Pancreas (tissue), 10 donors: ENCODE measurements around the gene HERC2. TPM values are rescaled to one million over a fixed set of nuclear protein-coding genes. Genes with fewer than 3 reads are reported as not detected.
"Not testable (repeated sequence)": the region's sequence is repeated elsewhere in the genome, so short reads cannot be mapped to it uniquely, and the experiment has no call there.

Experiments used
- ATAC-seq, 4 donors: fragments of 200-7000 bp; cut with Tn5 transposase; one replicate each; pipeline versions ENCODE4 v1.8.0 to v1.9.1; 2020; ENCODE audit warnings: mild to moderate bottlenecking in 4 of 4, moderate library complexity in 4 of 4
- DNase-seq, 6 donors: peaks; one replicate each; pipeline ENCODE4 v3.0.0-alpha.2; 2020
- FAIRE-seq: peaks from 2 replicates; lab custom pipeline; 2012; peaks lifted over from hg19 to GRCh38; lab: Jason Lieb, UNC
- H3K27ac ChIP-seq, 4 donors: fragments of 200-600 bp; sonication (generic); 1 replicate in 3 of 4; 2 replicates in 1 of 4; pipeline versions ENCODE4 v1.5.0 to v1.8.0; 2020
- H3K27me3 ChIP-seq, 4 donors: fragments of 200-600 bp; one replicate each; pipeline ENCODE4 v1.8.0; 2021
- H3K36me3 ChIP-seq, 3 donors: fragments of 200-600 bp; sonication (generic) in 1 of 3; one replicate each; pipeline versions ENCODE4 v1.5.0 to v1.8.0; 2020 to 2021
- H3K4me1 ChIP-seq, 3 donors: fragments of 200-600 bp; one replicate each; pipeline ENCODE4 v1.8.0; 2021
- H3K4me3 ChIP-seq, 4 donors: fragments of 200-600 bp; sonication (generic) in 2 of 4; one replicate each; pipeline versions ENCODE4 v1.5.0 to v1.8.0; 2020 to 2021
- H3K9me3 ChIP-seq, 4 donors: fragments of 200-600 bp; one replicate each; pipeline ENCODE4 v1.8.0; 2021
- WGBS, 2 donors: extraction: QIAGEN DNeasy Blood & Tissue Kit; methylation state at CpG; one replicate each; pipeline ENCODE4 v1.1.7; 2013; 5-methylcytosine and 5-hydroxymethylcytosine counted together
- intact Hi-C, 3 donors: fragments of 100-400 bp; cut with DNase I; formaldehyde crosslinking; loops; one replicate each; pipeline versions ENCODE4 v1.11.1 to v1.14.2; 2022
- polyA plus RNA-seq, 2 donors: library from polyadenylated mRNA; stranded (reverse); fragments of 200-250 nt; gene quantifications; one replicate each; pipeline ENCODE4 v1.2.3, GENCODE V29; 2013
- total RNA-seq, 6 donors: library from RNA; stranded (reverse); fragmentation: NEBNext Ultra II Directional in 4 of 6; extraction: Animal tissue kit (Norgen Biotek cat#: 25700) in 4 of 6; gene quantifications; one replicate each; pipeline versions ENCODE4 v1.2.1 to v1.2.4, GENCODE V29; 2021 to 2023
- donor health status: healthy with polysubstance abuse.
- donor health status: DM: no; HTN: no; CAD: no; lungs with moderate emphysema.
- donor health status: DM: no; HTN: no; CAD: no.
- donor health status: control.
- donor health status: control.
- donor health status: Bipolar disorder and iron deficiency.
- donor health status: DM: yes; HTN: yes; CAD: no.
- donor health status: DM: no; HTN: no; CAD: no.
- donor health status: DM: no; HTN: no; CAD: no.
- donor health status: DM: yes; HTN: yes; CAD: no.

Gene HERC2
- total RNA-seq, result 10 to 100 TPM; 23.7 to 38.7 (median 26.4) TPM
- 10 to 100 TPM; 24.0 to 30.5 TPM for polyA plus RNA-seq

DNA sequence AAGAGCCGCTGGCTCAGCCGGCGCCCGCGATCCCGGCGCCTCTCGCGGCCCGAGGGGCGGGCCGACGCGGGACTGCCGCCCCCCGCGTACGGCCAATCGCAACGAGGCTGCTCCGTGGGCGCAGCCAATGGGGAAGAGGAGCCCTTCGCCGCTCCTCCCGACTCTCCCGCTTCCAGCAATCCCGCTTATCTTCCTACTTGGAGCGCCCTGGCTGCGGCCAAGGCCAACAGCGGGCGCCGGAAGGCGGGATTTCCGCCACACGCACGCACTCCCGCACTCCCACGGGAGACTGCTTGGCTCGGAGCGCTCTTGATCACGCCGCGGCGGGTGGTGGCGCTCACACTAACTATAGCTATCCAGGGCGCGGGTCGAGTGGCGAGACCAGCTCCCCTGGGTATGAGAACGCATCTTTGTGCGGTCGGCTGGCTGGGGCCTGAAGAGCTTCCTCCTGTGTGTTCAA lies at the start of gene HERC2:
TSS of gene HERC2 (minus strand) at position 51 of the 460 bp plus-strand sequence. CDS start 746 bp downstream, outside the sequence.
- intact Hi-C loops, H3K36me3 ChIP-seq, H3K9me3 ChIP-seq, FAIRE-seq, H3K4me1 ChIP-seq, H3K27ac ChIP-seq, ATAC-seq, DNase-seq, H3K27me3 ChIP-seq: not testable (repeated sequence)
- H3K4me3 ChIP-seq, result peak within 1 kb of the TSS in 2 of 4 donors; percentile 23 to 30
- WGBS, 2 donors, result no CpG with 5 or more reads among the region's 52 CpGs

- not testable (repeated sequence) for H3K9me3 ChIP-seq
- peak in 2 of 6 donors; percentile 3 to 4 for DNase-seq
Observed at GRCh38 chr15:28365502-28365901, 43.5 kb upstream of the HERC2 start.

DNA sequence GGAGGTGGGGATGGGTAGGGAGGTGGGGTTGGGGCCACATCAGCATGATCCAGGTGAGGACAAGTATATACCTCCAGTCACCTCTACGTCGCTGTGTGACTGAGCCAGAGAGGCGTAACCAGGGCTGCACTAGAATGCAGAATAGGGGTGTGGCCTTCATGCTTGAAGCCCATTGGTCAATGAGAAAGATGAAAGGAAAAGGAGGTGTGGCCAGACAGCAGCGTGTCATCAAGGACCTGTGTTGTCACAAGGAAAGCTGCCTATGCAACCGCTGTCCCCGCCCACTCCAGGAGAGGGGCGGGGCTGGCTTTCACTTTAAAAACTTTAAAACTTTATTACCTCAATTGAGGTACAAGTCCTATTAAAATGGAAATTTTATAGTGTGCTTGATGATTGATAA lies 36.0 kb upstream of the HERC2 start, which contains the start of gene GOLGA6L24:
TSS of gene GOLGA6L24 (minus strand) at position 101 of the 400 bp plus-strand sequence. CDS start at position 40, 61 bp downstream.
- intact Hi-C loops, H3K27me3 ChIP-seq, H3K4me3 ChIP-seq, DNase-seq, H3K36me3 ChIP-seq, H3K4me1 ChIP-seq, ATAC-seq, H3K27ac ChIP-seq, FAIRE-seq, H3K9me3 ChIP-seq: not testable (repeated sequence)
- WGBS, 2 donors, result no CpG with 5 or more reads among the region's 7 CpGs

More at GRCh38 chr15:28365502-28365901, 43.5 kb upstream of the HERC2 start:
- ATAC-seq, H3K4me1 ChIP-seq, H3K27ac ChIP-seq, FAIRE-seq, H3K4me3 ChIP-seq, H3K36me3 ChIP-seq, intact Hi-C loops, H3K27me3 ChIP-seq: not testable (repeated sequence)
- 84 to 85% methylated on average over 8 to 13 of the region's 17 CpGs for WGBS, 2 donors

DNA sequence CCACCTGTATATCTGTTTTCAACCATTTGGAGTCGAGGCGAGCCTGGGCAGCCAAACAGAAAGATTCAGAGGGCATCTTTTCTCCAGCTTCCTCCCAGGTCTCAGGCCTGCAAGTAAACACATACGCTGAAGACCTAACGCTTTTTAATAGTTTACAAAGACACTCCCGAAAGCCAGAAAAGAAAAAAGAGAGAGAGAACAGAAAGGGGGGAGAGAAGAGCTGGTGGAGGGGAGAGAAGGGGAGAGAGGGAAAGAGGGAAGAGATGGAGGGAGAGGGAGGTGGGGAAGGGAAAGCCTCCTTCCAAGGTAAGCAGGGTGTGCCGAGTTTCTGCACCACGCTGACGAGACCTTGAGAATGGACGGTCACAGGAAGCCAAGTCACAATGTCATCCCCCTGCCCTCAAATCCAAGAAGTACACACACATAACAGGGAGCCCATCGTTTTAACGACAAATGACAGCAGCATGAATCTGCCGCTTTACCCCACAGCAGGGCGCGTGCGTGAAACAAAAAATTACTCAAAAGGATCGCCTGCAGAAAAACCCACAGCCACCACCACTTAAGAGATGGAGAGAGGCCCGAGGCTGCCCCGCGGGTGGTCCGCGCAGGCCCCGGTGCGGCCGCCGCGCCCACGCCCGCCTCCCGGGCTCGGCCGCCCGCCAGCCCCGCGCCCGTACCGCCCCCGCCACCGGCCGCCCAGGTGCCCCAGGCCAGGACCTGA lies 461 bp downstream of the HERC2 start:
- 0% methylated on average over 8 to 14 of the region's 39 CpGs for WGBS, 2 donors
- H3K9me3 ChIP-seq, FAIRE-seq, H3K27ac ChIP-seq, H3K36me3 ChIP-seq, H3K27me3 ChIP-seq, H3K4me1 ChIP-seq, intact Hi-C loops, ATAC-seq, DNase-seq: not testable (repeated sequence)
- H3K4me3 ChIP-seq, result peak overlapping the region in 2 of 4 donors; percentile 23 to 30

- peak; percentile 39 for FAIRE-seq
- intact Hi-C loops, H3K36me3 ChIP-seq, H3K27ac ChIP-seq, DNase-seq, ATAC-seq, H3K4me3 ChIP-seq, H3K9me3 ChIP-seq, H3K4me1 ChIP-seq, H3K27me3 ChIP-seq: not testable (repeated sequence)
- WGBS, 2 donors, result 95 to 100% methylated on average over 1 of the region's 1 CpG
Observed at GRCh38 chr15:28319725-28320124, 2.3 kb downstream of the HERC2 start.

DNA sequence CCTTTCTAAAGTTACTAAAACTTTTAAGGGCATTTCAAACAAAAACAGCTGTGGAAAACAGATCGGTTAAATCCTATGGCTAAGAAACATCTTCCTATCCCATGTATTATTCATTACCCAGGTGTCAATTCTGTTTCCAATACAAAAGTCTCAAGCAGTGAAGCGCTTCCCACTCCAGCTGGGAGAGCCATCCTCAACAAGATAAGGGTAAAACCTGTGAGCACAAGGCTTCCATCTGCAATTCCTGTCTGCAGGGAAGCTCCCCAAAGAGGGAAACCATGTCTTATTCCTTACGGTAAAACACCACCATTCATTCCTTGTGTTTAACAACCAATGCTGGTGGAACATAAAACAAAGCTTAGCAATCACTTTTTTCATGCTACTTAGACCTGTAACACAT lies 3.2 kb downstream of the HERC2 start:
- DNase-seq, H3K27ac ChIP-seq, H3K27me3 ChIP-seq, H3K4me1 ChIP-seq, H3K9me3 ChIP-seq, FAIRE-seq, ATAC-seq, H3K4me3 ChIP-seq, intact Hi-C loops, H3K36me3 ChIP-seq: not testable (repeated sequence)
- 100% methylated on average over 1 of the region's 3 CpGs; no CpG with 5 or more reads in 1 of the 2 donors for WGBS, 2 donors

DNA sequence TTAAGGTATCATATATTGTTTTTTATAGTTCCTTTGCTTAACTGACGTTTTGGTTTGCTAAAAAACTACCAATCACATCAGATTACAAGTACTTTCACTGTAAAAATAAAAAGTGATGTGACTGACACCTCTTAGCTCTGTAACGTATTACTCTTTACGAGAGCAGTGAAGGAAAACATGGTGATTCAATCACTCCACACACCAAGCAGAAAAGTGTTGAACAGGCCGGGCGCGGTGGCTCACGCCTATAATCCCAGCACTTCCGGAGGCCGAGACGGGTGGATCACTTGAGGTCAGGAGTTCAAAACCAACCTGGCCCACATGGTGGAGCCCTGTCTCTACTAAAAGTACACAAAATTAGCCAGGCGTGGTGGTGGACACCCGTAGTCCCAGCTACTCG lies 3.9 kb downstream of the HERC2 start:
- FAIRE-seq, H3K4me1 ChIP-seq, DNase-seq, ATAC-seq, H3K27ac ChIP-seq, H3K4me3 ChIP-seq, intact Hi-C loops, H3K27me3 ChIP-seq, H3K36me3 ChIP-seq, H3K9me3 ChIP-seq: not testable (repeated sequence)
- 94 to 95% methylated on average over 12 to 13 of the region's 13 CpGs for WGBS, 2 donors

DNA sequence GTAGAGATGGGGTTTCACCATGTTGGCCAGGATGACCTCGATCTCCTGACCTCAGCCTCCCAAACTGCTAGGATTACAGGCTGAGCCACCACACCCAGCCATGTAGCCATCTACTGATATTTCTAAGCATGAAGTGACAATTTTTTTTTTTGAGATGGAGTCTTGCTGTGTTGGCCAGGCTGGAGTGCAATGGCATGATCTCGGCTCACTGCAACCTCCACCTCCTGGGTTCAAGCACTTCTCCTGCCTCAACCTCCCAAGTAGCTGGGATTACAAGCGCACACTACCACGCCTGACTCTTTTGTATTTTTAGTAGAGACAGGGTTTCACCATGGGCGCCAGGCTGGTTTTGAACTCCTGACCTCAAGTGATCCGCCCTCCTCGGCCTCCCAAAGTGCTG lies 5.0 kb downstream of the HERC2 start:
- H3K4me3 ChIP-seq, H3K36me3 ChIP-seq, H3K9me3 ChIP-seq, DNase-seq, H3K27me3 ChIP-seq, FAIRE-seq, ATAC-seq, intact Hi-C loops, H3K27ac ChIP-seq, H3K4me1 ChIP-seq: not testable (repeated sequence)
- 97 to 98% methylated on average over 7 of the region's 7 CpGs for WGBS, 2 donors

GRCh38 chr15:28310454-28310853 lies 11.5 kb downstream of the HERC2 start:
- not testable (repeated sequence) for ATAC-seq

GRCh38 chr15:28308718-28309117 lies 13.3 kb downstream of the HERC2 start:
- H3K27me3 ChIP-seq, DNase-seq, FAIRE-seq, ATAC-seq, H3K4me3 ChIP-seq, H3K36me3 ChIP-seq, intact Hi-C loops, H3K9me3 ChIP-seq, H3K27ac ChIP-seq, H3K4me1 ChIP-seq: not testable (repeated sequence)
- WGBS, 2 donors, result 98% methylated on average over 5 of the region's 5 CpGs

More at GRCh38 chr15:28310454-28310853, 11.5 kb downstream of the HERC2 start:
- 87 to 88% methylated on average over 9 to 11 of the region's 11 CpGs for WGBS, 2 donors
- H3K27me3 ChIP-seq, DNase-seq, H3K27ac ChIP-seq, intact Hi-C loops, H3K4me1 ChIP-seq, H3K36me3 ChIP-seq, H3K4me3 ChIP-seq, FAIRE-seq, H3K9me3 ChIP-seq: not testable (repeated sequence)

- H3K9me3 ChIP-seq, H3K36me3 ChIP-seq, H3K4me3 ChIP-seq, ATAC-seq, FAIRE-seq, intact Hi-C loops, DNase-seq, H3K27ac ChIP-seq, H3K4me1 ChIP-seq, H3K27me3 ChIP-seq: not testable (repeated sequence)
- WGBS, 2 donors, result 92 to 100% methylated on average over 2 of the region's 2 CpGs
Observed at GRCh38 chr15:28305700-28306099, 16.3 kb downstream of the HERC2 start.

DNA sequence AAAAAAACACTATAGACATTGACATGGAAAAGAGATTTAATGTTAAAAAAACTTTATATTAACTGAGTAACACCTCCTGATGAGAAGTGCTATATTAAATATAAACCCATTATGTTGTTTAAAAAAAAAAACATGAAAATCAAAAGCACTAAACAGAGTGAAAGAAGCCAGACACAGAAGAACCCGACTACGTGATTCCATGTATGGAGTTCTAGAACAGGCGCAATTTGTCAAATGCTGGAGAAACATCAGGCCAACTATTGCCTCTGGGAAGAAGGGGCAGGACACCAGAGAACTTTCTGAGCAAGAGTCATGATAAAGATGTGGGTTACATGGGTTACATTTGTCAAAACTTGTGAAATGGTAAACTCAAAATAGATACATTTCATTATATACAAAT lies 24.5 kb downstream of the HERC2 start:
- ATAC-seq, H3K9me3 ChIP-seq, H3K4me1 ChIP-seq, H3K36me3 ChIP-seq, DNase-seq, H3K4me3 ChIP-seq, H3K27ac ChIP-seq, FAIRE-seq, H3K27me3 ChIP-seq, intact Hi-C loops: not testable (repeated sequence)
- WGBS, 2 donors, result 90 to 99% methylated on average over 3 of the region's 3 CpGs
